NK-92 (cell line): ENCODE data around the gene SLFN5.
"Not testable (repeated sequence)": the region's sequence is repeated elsewhere in the genome, so short reads cannot be mapped to it uniquely, and the experiment has no call there.

Experiments
- DNase-seq: peaks from one replicate; lab custom pipeline; 2025; ENCODE audit not compliant: unreplicated experiment; lab: John Stamatoyannopoulos, UW

SLFN5 gene

GRCh38 chr17:35287286-35287811 is 44.5 kb downstream of the SLFN5 start:
- DNase-seq = no peak

GRCh38 chr17:35289222-35289621 is 46.4 kb downstream of the SLFN5 start:
- no peak for DNase-seq

- DNase-seq = no peak
Observed at GRCh38 chr17:35291802-35292201, 48.9 kb downstream of the SLFN5 start.

GRCh38 chr17:35293151-35293847 is 50.4 kb downstream of the SLFN5 start:
- no peak for DNase-seq

- DNase-seq = no peak
Observed at GRCh38 chr17:35294756-35295155, 51.9 kb downstream of the SLFN5 start.

- DNase-seq = no peak
Observed at GRCh38 chr17:35295686-35296085, 52.8 kb downstream of the SLFN5 start.

- DNase-seq = no peak
Observed at GRCh38 chr17:35297666-35298065, 54.8 kb downstream of the SLFN5 start.

GRCh38 chr17:35298639-35299038 is 55.8 kb downstream of the SLFN5 start:
- no peak for DNase-seq

GRCh38 chr17:35299135-35299534 is 56.3 kb downstream of the SLFN5 start:
- DNase-seq = no peak

GRCh38 chr17:35309345-35309744 is 66.5 kb downstream of the SLFN5 start:
- DNase-seq = not testable (repeated sequence)

GRCh38 chr17:35312346-35312745 is 69.5 kb downstream of the SLFN5 start:
- DNase-seq = no peak

- DNase-seq = peak; percentile 59
Observed at GRCh38 chr17:35312790-35313711, 70.2 kb downstream of the SLFN5 start.

- no peak for DNase-seq
Observed at GRCh38 chr17:35313875-35314409, 71.1 kb downstream of the SLFN5 start.

- DNase-seq = no peak
Observed at GRCh38 chr17:35314415-35315216, 71.7 kb downstream of the SLFN5 start.

- DNase-seq = no peak
Observed at GRCh38 chr17:35315283-35315682, 72.4 kb downstream of the SLFN5 start.

GRCh38 chr17:35315971-35316370 is 73.1 kb downstream of the SLFN5 start:
- no peak for DNase-seq

GRCh38 chr17:35322749-35323148 is 79.9 kb downstream of the SLFN5 start:
- DNase-seq = no peak
